GM12878 (cell line): ENCODE results near the gene PPM1A. TPM values are rescaled to one million over a fixed set of nuclear protein-coding genes. Genes with fewer than 3 reads are reported as not detected.

Experiments used
- ATAC-seq: fragments of 200-7000 bp; cut with Tn5 transposase; 3 replicates; pipeline ENCODE4 v1.9.1; 2020; ENCODE audit warnings: mild to moderate bottlenecking, moderate library complexity
- BruUV-seq: library from RNA; stranded (reverse); fragments of 400-500 nt; replicated peaks from 2 replicates; lab custom pipeline; 2021; lab: Mats Ljungman, UMichigan
- CTCF ChIA-PET: fragments of 300-600 bp; sonication (Branson Sonifier 250); formaldehyde crosslinking; extraction: SDS; loops from one replicate; lab custom pipeline; 2021; ENCODE audit warnings: inconsistent platforms; lab: Yijun Ruan, JAX
- POLR2A ChIA-PET: fragments of 350-600 bp; formaldehyde crosslinking; extraction: SDS; loops from one replicate; lab custom pipeline; 2021; ENCODE audit warnings: inconsistent platforms; lab: Charles Lee
- RAD21 ChIA-PET: fragments of 300-600 bp; sonication (Branson Sonifier 250); formaldehyde crosslinking; loops from one replicate; lab custom pipeline; 2023; ENCODE audit warnings: antibody characterized with exemption; ENCODE audit not compliant: unreplicated experiment; lab: Charles Lee
- SMC1A ChIA-PET: fragments of 300-600 bp; sonication (Branson Sonifier 250); formaldehyde crosslinking; loops from one replicate; lab custom pipeline; 2023; ENCODE audit not compliant: unreplicated experiment, uncharacterized antibody; lab: Charles Lee
- DNase-seq: peaks from one replicate; pipeline ENCODE4 v3.0.0-alpha.2; 2011; ENCODE audit warnings: low read depth, low spot score
- FAIRE-seq: peaks from 3 replicates; lab custom pipeline; 2011; peaks lifted over from hg19 to GRCh38; lab: Jason Lieb, UNC
- H2AFZ ChIP-seq: 2 replicates; pipeline ENCODE4 v1.6.0; 2011; ENCODE audit warnings: low read depth, low read length, control low read depth; ENCODE audit not compliant: control insufficient read depth
- H3K27ac ChIP-seq: 2 replicates; pipeline ENCODE4 v1.5.1; 2011; ENCODE audit warnings: control low read depth; ENCODE audit not compliant: control insufficient read depth, insufficient read depth
- H3K27me3 ChIP-seq, 2 experiments: replicated peaks in 1 of 2; 2 replicates each; pipeline versions ENCODE4 v1.6.0 to v1.6.1; 2011; ENCODE audit warnings: low read length in 1 of 2; ENCODE audit not compliant: control insufficient read depth in 2 of 2, insufficient read depth in 2 of 2
- H3K36me3 ChIP-seq, 2 experiments: 2 replicates each; pipeline ENCODE4 v1.5.1; 2011; ENCODE audit warnings: low read length in 1 of 2; ENCODE audit not compliant: control insufficient read depth in 2 of 2, insufficient read depth in 2 of 2
- H3K4me1 ChIP-seq: 2 replicates; pipeline ENCODE4 v1.6.1; 2011; ENCODE audit warnings: mild to moderate bottlenecking, low read length, moderate library complexity, mixed read lengths; ENCODE audit not compliant: control insufficient read depth, insufficient read depth
- H3K4me2 ChIP-seq: 2 replicates; pipeline ENCODE4 v1.6.0; 2011; ENCODE audit warnings: control low read depth; ENCODE audit not compliant: control insufficient read depth, insufficient read depth
- H3K4me3 ChIP-seq: fragments of 200-600 bp; sonication (generic); 2 replicates; pipeline ENCODE4 v1.5.1; 2016
- H3K79me2 ChIP-seq: 2 replicates; pipeline ENCODE4 v1.6.0; 2011; ENCODE audit warnings: low read length; ENCODE audit not compliant: control insufficient read depth, insufficient read depth
- H3K9ac ChIP-seq: 2 replicates; pipeline ENCODE4 v1.8.0; 2011; ENCODE audit warnings: low read length, control low read depth, mixed read lengths; ENCODE audit not compliant: control insufficient read depth, insufficient read depth
- H3K9me3 ChIP-seq: replicated peaks from 3 replicates; pipeline ENCODE4 v1.5.1; 2011; ENCODE audit warnings: mild to moderate bottlenecking, low read length; ENCODE audit not compliant: control insufficient read depth, insufficient read depth
- H4K20me1 ChIP-seq: 2 replicates; pipeline ENCODE4 v1.6.0; 2011; ENCODE audit not compliant: control insufficient read depth, insufficient read depth
- BHLHE40 ChIP-seq, 2 experiments: fragments of 450-650 bp in 1 of 2; IDR thresholded peaks; 2 replicates each; pipeline ENCODE4 v1.6.1; 2011 to 2017; ENCODE audit warnings: low read depth in 2 of 2, borderline replicate concordance in 1 of 2, improper control_type of control experiment in 1 of 2, low read length in 1 of 2, mild to moderate bottlenecking in 1 of 2
- PBX3 ChIP-seq: IDR thresholded peaks from 2 replicates; pipeline ENCODE4 v1.6.1; 2011; ENCODE audit warnings: mild to moderate bottlenecking, low read depth, low read length, moderate library complexity; ENCODE audit not compliant: insufficient replicate concordance
- SUZ12 ChIP-seq: fragments of 200-600 bp; sonication (generic); IDR thresholded peaks from one replicate; pipeline ENCODE4 v1.6.1; 2018; ENCODE audit warnings: antibody characterized with exemption, mild to moderate bottlenecking; ENCODE audit not compliant: unreplicated experiment
- WGBS: methylation state at CpG from one replicate; pipeline ENCODE4 v1.1.6; 2016; ENCODE audit warnings: low lambda C conversion rate; ENCODE audit not compliant: insufficient replicate concordance, insufficient coverage; ENCODE audit errors: missing lambda C conversion rate; 5-methylcytosine and 5-hydroxymethylcytosine counted together
- in situ Hi-C: fragments of 300-500 bp; cut with MboI; formaldehyde crosslinking; loops from 9 replicates; pipeline ENCODE4 v1.14.3; 2018; ENCODE audit warnings: mixed read lengths
- intact Hi-C: fragments of 100-400 bp; cut with micrococcal nuclease; formaldehyde crosslinking; loops from one replicate; pipeline ENCODE4 v1.14.2; 2022; ENCODE audit not compliant: unreplicated experiment
- polyA plus RNA-seq, 11 experiments: library from polyadenylated mRNA; depleted of rRNA in 4 of 11; unstranded in 6 of 11; stranded (reverse) in 5 of 11; fragments of >200 nt; fragmentation: Nextera tagmentation in 4 of 11; fragmentation: Illumina TruSeq in 1 of 11; extraction: Ambion mirVana in 4 of 11; extraction: Trizol in 1 of 11; gene quantifications; 1 replicate in 1 of 11; 2 replicates in 10 of 11; pipeline versions ENCODE4 v1.2.1 to v1.2.3, GENCODE V29; 2011 to 2016; ENCODE audit warnings: inconsistent platforms in 2 of 11, missing spikeins in 2 of 11, low read depth in 1 of 11
- total RNA-seq, 4 experiments: library from RNA; depleted of rRNA in 3 of 4; stranded (reverse); fragments of >200 nt in 3 of 4; fragmentation: Illumina TruSeq in 1 of 4; extraction: Trizol in 1 of 4; gene quantifications; 2 replicates each; pipeline versions ENCODE4 v1.2.1 to v1.2.3, GENCODE V29; 2013 to 2021

The PPM1A gene
- total and polyA plus RNA-seq, 10 of the 15 experiments (the other 5 are each of a cell fraction or from before 2014, with no cell fraction given): 16.8 to 124 (median 47.0) TPM

GRCh38 chr14:60323199-60323896 lies 74.3 kb downstream of the PPM1A start (continued):
- TF ChIP-seq PBX3 (no peak), BHLHE40 (IDR thresholded peaks at IDR 0.05; ENCODE audit: borderline replicate concordance in 1 of 2, low read depth in 2 of 2, low read length in 1 of 2) (no peak)

GRCh38 chr14:60324837-60325236 lies 75.8 kb downstream of the PPM1A start:
- Histone ChIP-seq H3K27ac (no peak overlapping the region), H3K79me2 (no peaks in the 10 kb centered on the region), H3K27me3 (no peaks in the 10 kb centered on the region), H3K4me2 (no peak overlapping the region), H4K20me1 (no peaks in the 10 kb centered on the region), H2AFZ (no peak overlapping the region), H3K4me3 (no peak overlapping the region), H3K9ac (no peak overlapping the region), H3K9me3 (no peaks in the 10 kb centered on the region; the same call in 2 of the 3 replicates), H3K36me3 (no peaks in the 10 kb centered on the region), H3K4me1 (peaks cover 9% of the 10 kb centered on the region)
- intact Hi-C loops (loop anchor here (5.0 to 10.0 kb wide), 2 partner anchors 138 to 230 kb away; partner anchors contain the start of gene PCNX4), in situ Hi-C loops (no loop called here)
- DNase-seq (no peak), FAIRE-seq (no peak), ATAC-seq (no peak)
- RAD21 ChIA-PET: interaction anchor here (0.7 to 1.2 kb wide), 2 partner anchors 140 to 141 kb away, joined by 3 read pairs; no protein-coding TSS in a partner anchor
- POLR2A ChIA-PET: interaction anchor here (0.6 to 1.2 kb wide), 2 partner anchors 120 to 712 kb away, joined by 3 to 6 read pairs; no protein-coding TSS in a partner anchor
- WGBS: 93% methylated on average over 2 of the region's 2 CpGs
- CTCF ChIA-PET: interaction anchor here (0.6 to 9.9 kb wide), 5 partner anchors 24 to 139 kb away, joined by 3 to 231 read pairs (median 6); no protein-coding TSS in a partner anchor
- TF ChIP-seq SUZ12: no peak
- BruUV-seq: no TSS peak
- SMC1A ChIA-PET: interaction anchor here (1.3 to 1.7 kb wide), 4 partner anchors 22 to 263 kb away, joined by 3 to 5 read pairs (median 4); no protein-coding TSS in a partner anchor
